GM23338 (cell line): Measurements from ENCODE around the gene LRRC4B. TPM values are rescaled to one million over a fixed set of nuclear protein-coding genes. Genes with fewer than 3 reads are reported as not detected.
"Not testable (repeated sequence)": the region's sequence is repeated elsewhere in the genome, so short reads cannot be mapped to it uniquely, and the experiment has no call there.

Experiments used
- ATAC-seq: fragments of 200-7000 bp; cut with Tn5 transposase; 3 replicates; pipeline ENCODE4 v1.9.1; 2020
- DNase-seq: peaks from one replicate; pipeline ENCODE4 v3.0.0-alpha.2; 2015; ENCODE audit warnings: low spot score
- H2AFZ ChIP-seq: fragments of 200-600 bp; sonication (generic); 2 replicates; pipeline ENCODE4 v1.8.0; 2016; ENCODE audit warnings: antibody characterized with exemption, mild to moderate bottlenecking, moderate library complexity
- H3F3A ChIP-seq: fragments of 200-600 bp; sonication (generic); replicated peaks from 2 replicates; pipeline ENCODE4 v1.8.0; 2017; ENCODE audit warnings: antibody characterized with exemption, mixed run types, low read depth
- H3K27ac ChIP-seq: fragments of 200-600 bp; sonication (generic); 2 replicates; pipeline ENCODE4 v1.6.1; 2016; ENCODE audit warnings: low read depth
- H3K27me3 ChIP-seq: fragments of 200-600 bp; sonication (generic); 2 replicates; pipeline ENCODE4 v1.8.0; 2016; ENCODE audit warnings: mild to moderate bottlenecking, mixed run types, moderate library complexity; ENCODE audit not compliant: insufficient read depth
- H3K36me3 ChIP-seq: fragments of 200-600 bp; sonication (generic); 2 replicates; pipeline ENCODE4 v1.8.0; 2016; ENCODE audit warnings: mild to moderate bottlenecking; ENCODE audit not compliant: insufficient read depth
- H3K4me1 ChIP-seq: fragments of 200-600 bp; sonication (generic); 2 replicates; pipeline ENCODE4 v1.8.0; 2016; ENCODE audit warnings: mild to moderate bottlenecking, moderate library complexity; ENCODE audit not compliant: insufficient read depth
- H3K4me2 ChIP-seq: fragments of 200-600 bp; sonication (generic); 2 replicates; pipeline ENCODE4 v1.7.1; 2017; ENCODE audit warnings: mixed run types
- H3K4me3 ChIP-seq: fragments of 200-600 bp; sonication (generic); 2 replicates; pipeline ENCODE4 v1.6.1; 2016; ENCODE audit warnings: mixed run types
- H3K79me2 ChIP-seq: fragments of 200-600 bp; sonication (generic); replicated peaks from 2 replicates; pipeline ENCODE4 v1.8.0; 2017; ENCODE audit warnings: mild to moderate bottlenecking; ENCODE audit not compliant: insufficient read depth
- H3K9me2 ChIP-seq: fragments of 200-600 bp; sonication (generic); 2 replicates; pipeline ENCODE4 v1.8.0; 2017; ENCODE audit not compliant: insufficient read depth
- H4K20me1 ChIP-seq: fragments of 200-600 bp; sonication (generic); replicated peaks from 2 replicates; pipeline ENCODE4 v1.8.0; 2017; ENCODE audit warnings: mild to moderate bottlenecking; ENCODE audit not compliant: insufficient read depth
- H3K27ac Mint-ChIP-seq: 2 replicates; pipeline ENCODE4 v1.8.0; 2020; ENCODE audit warnings: inconsistent platforms, mild to moderate bottlenecking, moderate library complexity, mixed read lengths
- H3K27me3 Mint-ChIP-seq: 3 replicates; pipeline ENCODE4 v1.8.0; 2022; ENCODE audit warnings: low read depth, mild to moderate bottlenecking, moderate library complexity, mixed read lengths, inconsistent platforms; ENCODE audit not compliant: insufficient read depth, poor library complexity
- H3K36me3 Mint-ChIP-seq: 3 replicates; pipeline ENCODE4 v1.8.0; 2021; ENCODE audit warnings: low read depth, mild to moderate bottlenecking, inconsistent platforms, moderate library complexity, mixed read lengths
- H3K4me1 Mint-ChIP-seq: 3 replicates; pipeline ENCODE4 v1.8.0; 2020; ENCODE audit warnings: mild to moderate bottlenecking, inconsistent platforms, mixed read lengths
- H3K4me3 Mint-ChIP-seq: 3 replicates; pipeline ENCODE4 v1.8.0; 2021; ENCODE audit warnings: moderate library complexity, mild to moderate bottlenecking, inconsistent platforms, mixed read lengths
- H3K9me3 Mint-ChIP-seq: 3 replicates; pipeline ENCODE4 v1.8.0; 2020; ENCODE audit warnings: moderate library complexity, mild to moderate bottlenecking, inconsistent platforms, mixed read lengths
- CREB1 ChIP-seq: fragments of 250-450 bp; sonication (Bioruptor Pico); IDR thresholded peaks from 2 replicates; pipeline ENCODE4 v1.5.0; 2020; ENCODE audit warnings: low read depth, mild to moderate bottlenecking, moderate library complexity
- EZH2 ChIP-seq: fragments of 200-600 bp; sonication (generic); IDR thresholded peaks from one replicate; pipeline ENCODE4 v1.8.0; 2017; ENCODE audit warnings: antibody characterized with exemption, mild to moderate bottlenecking, low read depth; ENCODE audit not compliant: unreplicated experiment
- EZH2phosphoT487 ChIP-seq: fragments of 200-600 bp; sonication (generic); IDR thresholded peaks from one replicate; pipeline ENCODE4 v1.8.1; 2018; ENCODE audit warnings: antibody characterized with exemption; ENCODE audit not compliant: unreplicated experiment
- NANOG ChIP-seq: IDR thresholded peaks from 2 replicates; pipeline ENCODE4 v1.6.1; 2016; ENCODE audit warnings: antibody characterized with exemption, borderline replicate concordance
- POLR2AphosphoS5 ChIP-seq: IDR thresholded peaks from 2 replicates; pipeline ENCODE4 v1.6.1; 2016; ENCODE audit warnings: antibody characterized with exemption, low read depth
- REST ChIP-seq: IDR thresholded peaks from one replicate; pipeline ENCODE4 v1.6.1; 2018; ENCODE audit warnings: antibody characterized with exemption; ENCODE audit not compliant: unreplicated experiment
- ZNF114 ChIP-seq: fragments of 250-450 bp; sonication (Bioruptor Pico); IDR thresholded peaks from 2 replicates; pipeline ENCODE4 v1.5.0; 2020; ENCODE audit warnings: mild to moderate bottlenecking, moderate library complexity
- ZNF331 ChIP-seq: fragments of 250-450 bp; sonication (Bioruptor Pico); IDR thresholded peaks from 2 replicates; pipeline ENCODE4 v1.5.0; 2020; ENCODE audit warnings: low read depth, mild to moderate bottlenecking, moderate library complexity
- ZNF462 ChIP-seq: fragments of 250-450 bp; sonication (Bioruptor Pico); IDR thresholded peaks from 2 replicates; pipeline ENCODE4 v1.5.0; 2020; ENCODE audit warnings: mild to moderate bottlenecking, moderate library complexity
- polyA plus RNA-seq: library from polyadenylated mRNA; unstranded; fragments of >200 nt; fragmentation: Nextera tagmentation; extraction: Ambion mirVana; gene quantifications from 2 replicates; pipeline ENCODE4 v1.2.1, GENCODE V29; 2016
- total RNA-seq: library from RNA; depleted of rRNA; stranded (reverse); fragments of >200 nt; shearing (Covaris generic); gene quantifications from 2 replicates; pipeline ENCODE4 v1.2.3, GENCODE V29; 2014

Gene LRRC4B
- total and polyA plus RNA-seq, 2 experiments from 2014 or later, result 2.0 to 13.2 TPM

DNA sequence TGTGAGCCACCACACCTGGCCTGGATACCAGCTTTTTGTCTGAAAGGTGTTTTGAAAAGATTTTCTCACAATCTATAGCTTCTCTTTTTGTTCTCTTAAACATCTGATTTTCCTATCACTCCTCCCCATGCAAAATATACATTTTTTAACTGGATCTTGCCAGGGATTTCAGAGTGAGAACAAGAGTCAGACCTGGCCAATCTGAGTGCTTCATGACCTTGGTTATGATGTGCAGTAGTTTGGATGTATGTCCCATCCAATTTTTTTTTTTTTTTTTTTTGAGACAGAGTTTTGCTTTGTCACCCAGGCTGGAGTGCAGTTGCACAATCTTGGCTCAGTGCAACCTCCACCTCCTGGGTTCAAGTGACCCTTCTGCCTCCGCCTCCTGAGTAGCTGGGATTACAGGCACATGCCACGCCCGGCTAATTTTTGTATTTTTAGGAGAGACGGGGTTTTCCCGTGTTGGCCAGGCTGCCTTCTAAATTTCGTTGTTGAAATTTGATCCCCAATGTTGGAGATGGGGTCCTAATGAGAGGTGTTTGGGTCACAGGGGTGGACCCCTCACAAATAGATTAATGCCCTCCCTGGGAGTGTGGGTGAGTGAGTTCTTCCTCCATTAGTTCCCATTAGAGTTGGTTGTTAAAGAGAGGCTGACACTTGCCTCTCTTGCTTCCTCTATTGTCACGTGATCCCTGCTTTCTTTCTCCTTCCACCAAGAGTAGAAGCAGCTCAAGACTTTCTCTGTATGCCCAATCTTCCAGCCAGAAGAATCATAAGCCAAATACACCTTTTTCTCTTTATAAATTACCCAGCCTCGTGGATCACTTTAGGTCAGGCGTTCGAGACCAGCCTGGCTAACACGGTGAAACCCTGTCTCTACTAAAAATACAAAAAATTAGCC, 44.5 kb upstream of the LRRC4B start:
- H3K27ac Mint-ChIP-seq, H3K4me1 Mint-ChIP-seq, H3K4me3 Mint-ChIP-seq, H3K36me3 ChIP-seq, H3K4me2 ChIP-seq, H3K27me3 Mint-ChIP-seq, H4K20me1 ChIP-seq, ATAC-seq, H3K4me1 ChIP-seq, H3K27ac ChIP-seq, DNase-seq, H3K9me2 ChIP-seq, H3K4me3 ChIP-seq, H3F3A ChIP-seq, H2AFZ ChIP-seq, H3K27me3 ChIP-seq, H3K79me2 ChIP-seq: not testable (repeated sequence)
- Mint-ChIP-seq H3K9me3 (peaks cover 70% of the 10 kb centered on the region), H3K36me3 (peaks cover 21% of the 10 kb centered on the region)

GRCh38 chr19:50607874-50608785, 39.9 kb upstream of the LRRC4B start:
- Histone ChIP-seq H3K4me2 (peak overlapping the region; percentile 67), H3K4me1 (no peaks in the 10 kb centered on the region), H3K4me3 (peak overlapping the region; percentile 46), H3K9me2 (no peaks in the 10 kb centered on the region), H3K36me3 (no peaks in the 10 kb centered on the region), H3K27me3 (peaks cover 21% of the 10 kb centered on the region), H3F3A (no peaks in the 10 kb centered on the region), H3K27ac (no peak overlapping the region), H4K20me1 (no peaks in the 10 kb centered on the region), H3K79me2 (no peaks in the 10 kb centered on the region), H2AFZ (peak overlapping the region; percentile 8)
- Mint-ChIP-seq H3K4me1 (no peaks in the 10 kb centered on the region), H3K9me3 (peaks cover 84% of the 10 kb centered on the region), H3K4me3 (no peak overlapping the region), H3K36me3 (peaks cover 28% of the 10 kb centered on the region), H3K27ac (no peak overlapping the region), H3K27me3 (peaks cover 8% of the 10 kb centered on the region)
- DNase-seq (peak; percentile 100), ATAC-seq (peak; percentile 52; the same call in 2 of the 3 replicates)
- no peak for TF ChIP-seq CREB1 (CRISPR knock-in tag)
- TF ChIP-seq POLR2AphosphoS5, result 0 out of 2 replicates have a peak, but pooled peaks have one; percentile 21
- TF ChIP-seq NANOG, result no peak
- no peak for TF ChIP-seq ZNF462 (CRISPR knock-in tag)
- no peak for TF ChIP-seq ZNF114 (CRISPR knock-in tag)
- TF ChIP-seq ZNF331, result no peak
- TF ChIP-seq EZH2, result no peak
- TF ChIP-seq REST, result no peak
- no peak for TF ChIP-seq EZH2phosphoT487
